SK-N-MC (cell line): ENCODE results near the gene LPAR1.

Experiments used
- EZH2 ChIP-seq: fragments of 200-600 bp; sonication (generic); IDR thresholded peaks from one replicate; pipeline ENCODE4 v1.6.1; 2017; ENCODE audit warnings: antibody characterized with exemption
- FOXP2 ChIP-seq: optimal IDR thresholded peaks from 2 replicates; pipeline ENCODE3; 2011; ENCODE audit warnings: mild to moderate bottlenecking, moderate library complexity; ENCODE audit not compliant: insufficient read depth; ENCODE audit errors: extremely low read length, control extremely low read depth
- POLR2AphosphoS5 ChIP-seq: IDR thresholded peaks from 2 replicates; pipeline ENCODE4 v1.6.1; 2012; ENCODE audit warnings: mild to moderate bottlenecking, low read depth, low read length, borderline replicate concordance

DNA sequence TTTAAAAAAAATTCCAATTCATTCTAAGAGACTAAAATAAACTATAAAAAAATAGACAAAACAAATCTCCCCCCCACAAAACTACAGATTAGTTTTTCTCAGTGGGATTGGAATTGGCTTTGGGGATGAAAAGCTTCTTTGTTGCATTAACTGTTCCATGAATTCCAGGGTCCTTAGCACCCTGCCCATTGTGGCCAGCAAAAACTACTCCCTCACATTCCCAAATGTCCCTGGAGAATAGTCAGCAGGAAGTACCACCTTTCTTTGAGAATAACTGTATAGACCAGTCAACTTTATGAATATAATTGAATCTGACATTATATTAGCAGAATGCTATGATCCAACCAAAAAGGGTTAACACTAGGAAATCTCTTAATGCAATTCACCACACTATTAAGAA is 147.9 kb downstream of the LPAR1 start:
- TF ChIP-seq EZH2 (no peak), POLR2AphosphoS5 (no peak), FOXP2 (no peak)
